Muscle layer of colon (tissue), 2 donors: ENCODE data around the gene BEND7.

Source experiments
- H3K27ac ChIP-seq: one replicate; pipeline ENCODE4 v1.7.0; 2013; ENCODE audit warnings: low read depth, mild to moderate bottlenecking, low read length, moderate library complexity
- H3K27me3 ChIP-seq, 2 donors: one replicate each; pipeline ENCODE4 v1.7.0; 2013; ENCODE audit warnings: low read length in 2 of 2, mild to moderate bottlenecking in 2 of 2; ENCODE audit not compliant: insufficient read depth in 2 of 2, control insufficient read depth in 1 of 2
- H3K36me3 ChIP-seq: one replicate; pipeline ENCODE4 v1.7.0; 2013; ENCODE audit warnings: mild to moderate bottlenecking, low read length; ENCODE audit not compliant: insufficient read depth
- H3K4me1 ChIP-seq: one replicate; pipeline ENCODE4 v1.7.0; 2013; ENCODE audit warnings: mild to moderate bottlenecking, low read length; ENCODE audit not compliant: insufficient read depth
- H3K4me3 ChIP-seq, 2 donors: one replicate each; pipeline ENCODE4 v1.7.0; 2013; ENCODE audit warnings: low read length in 2 of 2, low read depth in 1 of 2, mild to moderate bottlenecking in 1 of 2, moderate library complexity in 1 of 2
- H3K9ac ChIP-seq: one replicate; pipeline ENCODE4 v1.7.0; 2013; ENCODE audit warnings: low read length
- H3K9me3 ChIP-seq: one replicate; pipeline ENCODE4 v1.7.0; 2013; ENCODE audit warnings: mild to moderate bottlenecking, low read length
- donor health status: abdominal sarcoma.
- donor health status: Adenocarcinoma of cecum.

Gene BEND7

GRCh38 chr10:13393640-13394039, 135.2 kb downstream of the BEND7 start:
- Histone ChIP-seq H3K27ac (no peak overlapping the region), H3K4me1 (no peaks in the 10 kb centered on the region), H3K4me3 (no peak overlapping the region), H3K9ac (no peak overlapping the region), H3K9me3 (no peaks in the 10 kb centered on the region), H3K27me3 (no peaks in the 10 kb centered on the region), H3K36me3 (no peaks in the 10 kb centered on the region)

GRCh38 chr10:13392701-13393100, 136.1 kb downstream of the BEND7 start:
- Histone ChIP-seq H3K9me3 (no peaks in the 10 kb centered on the region), H3K36me3 (no peaks in the 10 kb centered on the region), H3K27me3 (no peaks in the 10 kb centered on the region), H3K27ac (no peak overlapping the region), H3K4me3 (no peak overlapping the region), H3K9ac (no peak overlapping the region), H3K4me1 (no peaks in the 10 kb centered on the region)
